NCI-H1436 treated with DMSO at 0.1 percent for 48 hours (cell line): Measurements from ENCODE around the gene NES.

ENCODE experiments used
- DNase-seq: peaks from one replicate; lab custom pipeline; 2025; lab: John Stamatoyannopoulos, UW

NES gene

DNA sequence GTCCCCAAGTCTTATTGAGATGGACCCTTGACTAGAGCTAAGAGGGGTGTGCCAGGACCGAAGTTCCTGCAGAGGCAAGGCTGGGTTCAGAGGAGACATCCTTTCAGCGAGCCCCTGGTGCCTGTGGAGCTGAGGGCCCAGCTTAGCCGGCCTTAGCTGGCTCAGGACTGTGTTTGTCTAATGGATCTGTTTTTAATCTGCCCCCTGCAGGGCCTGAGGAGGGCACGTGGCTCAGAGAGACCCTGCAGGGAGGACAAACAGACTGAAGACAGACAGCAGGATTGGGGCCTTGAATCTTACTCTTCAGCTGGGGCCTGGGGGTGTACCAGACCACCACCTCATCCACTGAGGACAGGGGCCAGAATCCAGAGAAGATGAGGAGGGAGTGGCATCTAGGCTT is 26.5 kb upstream of the NES start:
- DNase-seq: no peak

- no peak for DNase-seq
These were observed 26.1 kb upstream of the NES start for GRCh38 chr1:156703336-156703735.

- no peak for DNase-seq
These were observed 23.7 kb upstream of the NES start for GRCh38 chr1:156700736-156701531.

- DNase-seq: no peak
These were observed 21.8 kb upstream of the NES start for GRCh38 chr1:156698995-156699394.

DNA sequence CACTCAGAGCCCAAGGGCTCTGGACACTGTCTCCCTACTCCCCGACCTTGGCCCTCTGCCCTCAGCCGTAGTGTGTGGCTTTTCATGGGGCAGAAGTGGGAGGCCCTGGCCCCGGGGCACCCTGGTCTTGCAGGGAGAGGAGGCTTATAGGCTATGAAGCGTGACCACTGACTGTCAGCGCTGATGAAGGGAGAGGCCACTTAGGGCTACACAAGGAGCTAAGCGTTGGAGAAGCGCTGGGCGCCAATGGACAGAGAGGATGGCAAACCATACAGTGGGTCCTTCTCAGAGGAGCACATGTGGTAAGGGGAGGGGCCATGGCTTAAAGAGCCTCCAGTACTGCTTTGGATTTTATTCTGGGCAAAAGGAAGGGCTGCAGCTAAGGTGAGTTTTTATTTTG is 20.3 kb upstream of the NES start:
- no peak for DNase-seq

DNA sequence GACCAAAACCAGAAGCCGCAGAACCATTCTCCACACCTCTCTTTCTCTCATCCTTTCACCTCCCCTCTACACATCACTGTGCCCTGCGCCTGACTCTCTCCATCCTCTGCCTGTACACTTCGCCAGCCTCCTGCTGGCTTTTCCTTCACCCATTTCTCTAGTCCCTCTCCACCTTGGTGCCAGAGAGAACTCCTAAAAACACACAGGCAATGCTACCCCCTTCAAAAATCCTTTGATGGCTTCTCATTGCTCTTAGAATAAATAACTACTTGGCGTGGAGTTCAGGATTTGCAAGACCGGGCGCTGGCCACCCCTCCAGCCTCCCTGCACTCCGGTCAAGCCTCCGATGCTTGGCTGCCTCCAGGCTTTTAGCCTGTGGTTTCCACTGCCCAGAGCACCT is 19.5 kb upstream of the NES start:
- DNase-seq: no peak

GRCh38 chr1:156694690-156694962 is 17.4 kb upstream of the NES start:
- no peak for DNase-seq

DNA sequence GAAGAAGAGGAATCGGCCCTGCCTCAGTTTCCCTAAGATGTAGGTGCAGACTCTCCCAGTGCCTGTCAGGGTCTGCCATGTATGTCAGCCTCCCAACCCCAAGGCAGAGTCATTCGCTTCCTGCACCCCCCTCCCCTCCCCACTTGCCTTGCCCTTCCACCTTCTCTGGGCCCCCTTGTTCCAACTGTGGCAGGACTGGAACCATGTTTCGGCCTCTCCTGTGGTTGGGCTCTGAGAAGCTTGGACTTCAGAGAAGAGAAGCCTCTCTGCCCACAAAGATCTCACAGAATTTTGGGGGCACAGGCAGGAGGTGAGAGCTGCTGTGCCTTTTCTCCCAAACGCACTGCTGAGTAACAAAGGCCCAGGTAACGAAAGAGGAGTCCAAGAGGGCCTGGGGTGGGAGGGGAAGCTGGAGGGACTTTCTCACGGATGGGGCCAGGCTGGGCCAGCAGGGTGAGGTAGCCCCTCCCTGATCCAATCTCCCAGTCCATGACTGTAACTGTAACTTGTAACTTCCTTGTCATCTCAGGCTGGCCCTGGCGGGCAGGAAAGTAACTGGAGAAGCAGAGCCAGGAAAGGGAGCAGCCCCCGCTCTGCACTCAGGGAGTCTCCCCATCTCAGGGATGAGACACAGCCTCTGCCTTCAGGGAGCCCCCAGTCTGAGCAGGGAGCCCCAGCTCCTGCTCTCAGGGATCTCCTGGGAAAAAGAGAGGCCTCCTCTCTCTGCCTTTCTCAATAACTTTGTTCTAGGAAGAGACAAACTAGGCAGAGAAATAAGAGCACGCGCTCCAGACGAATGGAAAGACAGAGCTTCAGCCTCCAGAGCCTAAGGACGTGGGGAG is 16.9 kb upstream of the NES start:
- no peak for DNase-seq

GRCh38 chr1:156692925-156693847 is 16.0 kb upstream of the NES start:
- DNase-seq: peak; percentile 55

- no peak for DNase-seq
These were observed 15.3 kb upstream of the NES start for GRCh38 chr1:156692441-156692924.

DNA sequence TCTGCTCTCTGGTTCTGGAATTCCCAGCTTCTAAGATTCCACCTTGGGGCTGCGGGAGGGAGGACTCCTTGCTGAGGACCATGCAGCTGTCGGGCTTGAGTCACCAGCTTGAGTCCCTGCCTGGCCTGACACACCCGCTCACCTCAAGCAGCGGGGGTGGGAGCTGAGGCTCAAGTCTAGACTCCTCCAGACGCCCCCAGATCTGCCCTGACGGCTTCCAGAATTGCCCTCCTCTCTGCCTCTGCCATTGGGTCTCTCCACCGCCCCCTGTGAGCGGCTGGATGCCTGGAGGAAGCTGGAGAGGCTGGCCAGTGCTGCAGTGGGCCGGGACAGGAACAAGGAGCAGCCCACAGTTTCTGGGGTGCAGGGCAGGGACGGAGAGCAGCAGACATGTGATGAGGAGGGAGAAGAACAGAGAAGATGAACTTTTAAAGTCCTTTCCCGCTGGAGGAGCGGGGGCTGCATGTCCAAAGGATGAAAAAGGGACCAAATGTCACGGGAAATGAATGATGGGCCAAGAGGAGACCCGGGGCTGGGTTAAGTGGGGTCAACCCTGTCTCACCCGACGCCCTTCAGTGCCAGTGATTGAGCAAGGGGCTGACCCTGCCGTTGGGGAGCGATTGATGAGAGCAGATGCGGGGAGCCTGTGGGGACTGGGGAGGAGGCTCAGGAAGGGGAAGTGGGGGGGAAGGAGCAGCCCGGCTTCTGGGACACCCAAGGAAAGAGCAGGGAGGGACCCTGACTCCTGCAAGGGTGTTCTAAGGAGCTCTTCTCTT is 14.6 kb upstream of the NES start:
- no peak for DNase-seq

- no peak for DNase-seq
These were observed 14.0 kb upstream of the NES start for GRCh38 chr1:156691191-156691590.

- DNase-seq: no peak
These were observed 13.4 kb upstream of the NES start for GRCh38 chr1:156690675-156691036.

GRCh38 chr1:156689953-156690674 is 12.9 kb upstream of the NES start:
- DNase-seq: no peak

GRCh38 chr1:156689035-156689952 is 12.1 kb upstream of the NES start:
- DNase-seq: peak; percentile 42

GRCh38 chr1:156684227-156684782 is 7.1 kb upstream of the NES start:
- DNase-seq: no peak

GRCh38 chr1:156682166-156682890 is 5.1 kb upstream of the NES start:
- DNase-seq: no peak

GRCh38 chr1:156681196-156681960 is 4.2 kb upstream of the NES start:
- no peak for DNase-seq
